GM12878 (cell line): ENCODE results near the gene CEACAM1. TPM values are rescaled to one million over a fixed set of nuclear protein-coding genes. Genes with fewer than 3 reads are reported as not detected.

Source experiments
- ATAC-seq: fragments of 200-7000 bp; cut with Tn5 transposase; 3 replicates; pipeline ENCODE4 v1.9.1; 2020; ENCODE audit warnings: mild to moderate bottlenecking, moderate library complexity
- BruUV-seq: library from RNA; stranded (reverse); fragments of 400-500 nt; replicated peaks from 2 replicates; lab custom pipeline; 2021; lab: Mats Ljungman, UMichigan
- CTCF ChIA-PET: fragments of 300-600 bp; sonication (Branson Sonifier 250); formaldehyde crosslinking; extraction: SDS; loops from one replicate; lab custom pipeline; 2021; ENCODE audit warnings: inconsistent platforms; lab: Yijun Ruan, JAX
- POLR2A ChIA-PET: fragments of 350-600 bp; formaldehyde crosslinking; extraction: SDS; loops from one replicate; lab custom pipeline; 2021; ENCODE audit warnings: inconsistent platforms; lab: Charles Lee
- RAD21 ChIA-PET: fragments of 300-600 bp; sonication (Branson Sonifier 250); formaldehyde crosslinking; loops from one replicate; lab custom pipeline; 2023; ENCODE audit warnings: antibody characterized with exemption; ENCODE audit not compliant: unreplicated experiment; lab: Charles Lee
- SMC1A ChIA-PET: fragments of 300-600 bp; sonication (Branson Sonifier 250); formaldehyde crosslinking; loops from one replicate; lab custom pipeline; 2023; ENCODE audit not compliant: unreplicated experiment, uncharacterized antibody; lab: Charles Lee
- DNase-seq: peaks from one replicate; pipeline ENCODE4 v3.0.0-alpha.2; 2011; ENCODE audit warnings: low read depth, low spot score
- FAIRE-seq: peaks from 3 replicates; lab custom pipeline; 2011; peaks lifted over from hg19 to GRCh38; lab: Jason Lieb, UNC
- H2AFZ ChIP-seq: 2 replicates; pipeline ENCODE4 v1.6.0; 2011; ENCODE audit warnings: low read depth, low read length, control low read depth; ENCODE audit not compliant: control insufficient read depth
- H3K27ac ChIP-seq: 2 replicates; pipeline ENCODE4 v1.5.1; 2011; ENCODE audit warnings: control low read depth; ENCODE audit not compliant: control insufficient read depth, insufficient read depth
- H3K27me3 ChIP-seq, 2 experiments: replicated peaks in 1 of 2; 2 replicates each; pipeline versions ENCODE4 v1.6.0 to v1.6.1; 2011; ENCODE audit warnings: low read length in 1 of 2; ENCODE audit not compliant: control insufficient read depth in 2 of 2, insufficient read depth in 2 of 2
- H3K36me3 ChIP-seq, 2 experiments: 2 replicates each; pipeline ENCODE4 v1.5.1; 2011; ENCODE audit warnings: low read length in 1 of 2; ENCODE audit not compliant: control insufficient read depth in 2 of 2, insufficient read depth in 2 of 2
- H3K4me1 ChIP-seq: 2 replicates; pipeline ENCODE4 v1.6.1; 2011; ENCODE audit warnings: mild to moderate bottlenecking, low read length, moderate library complexity, mixed read lengths; ENCODE audit not compliant: control insufficient read depth, insufficient read depth
- H3K4me2 ChIP-seq: 2 replicates; pipeline ENCODE4 v1.6.0; 2011; ENCODE audit warnings: control low read depth; ENCODE audit not compliant: control insufficient read depth, insufficient read depth
- H3K4me3 ChIP-seq: fragments of 200-600 bp; sonication (generic); 2 replicates; pipeline ENCODE4 v1.5.1; 2016
- H3K79me2 ChIP-seq: 2 replicates; pipeline ENCODE4 v1.6.0; 2011; ENCODE audit warnings: low read length; ENCODE audit not compliant: control insufficient read depth, insufficient read depth
- H3K9ac ChIP-seq: 2 replicates; pipeline ENCODE4 v1.8.0; 2011; ENCODE audit warnings: low read length, control low read depth, mixed read lengths; ENCODE audit not compliant: control insufficient read depth, insufficient read depth
- H3K9me3 ChIP-seq: replicated peaks from 3 replicates; pipeline ENCODE4 v1.5.1; 2011; ENCODE audit warnings: mild to moderate bottlenecking, low read length; ENCODE audit not compliant: control insufficient read depth, insufficient read depth
- H4K20me1 ChIP-seq: 2 replicates; pipeline ENCODE4 v1.6.0; 2011; ENCODE audit not compliant: control insufficient read depth, insufficient read depth
- ESRRA ChIP-seq: IDR thresholded peaks from 2 replicates; pipeline ENCODE4 v1.6.1; 2012; ENCODE audit warnings: mild to moderate bottlenecking, low read length, improper control_type of control experiment
- HDGF ChIP-seq: fragments of 450-650 bp; IDR thresholded peaks from 2 replicates; pipeline ENCODE4 v1.6.1; 2016; ENCODE audit warnings: antibody characterized with exemption
- KAT2A ChIP-seq: conservative IDR thresholded peaks from 2 replicates; pipeline ENCODE4 v1.6.1; 2011; ENCODE audit warnings: low read depth, low read length; ENCODE audit not compliant: control insufficient read depth
- MTA2 ChIP-seq: fragments of 450-650 bp; IDR thresholded peaks from 2 replicates; pipeline ENCODE4 v1.6.1; 2016; ENCODE audit warnings: low read depth, mild to moderate bottlenecking, moderate library complexity
- PAX8 ChIP-seq: fragments of 450-650 bp; IDR thresholded peaks from 2 replicates; pipeline ENCODE4 v1.6.1; 2017; ENCODE audit warnings: mild to moderate bottlenecking, moderate library complexity
- PRDM15 ChIP-seq: fragments of 450-650 bp; formaldehyde crosslinking; IDR thresholded peaks from 2 replicates; pipeline ENCODE4 v1.4.0; 2020; ENCODE audit warnings: mild to moderate bottlenecking, moderate library complexity
- RAD51 ChIP-seq: fragments of 450-650 bp; IDR thresholded peaks from 2 replicates; pipeline ENCODE4 v1.6.1; 2016; ENCODE audit warnings: moderate library complexity, mild to moderate bottlenecking, inconsistent platforms
- RCOR1 ChIP-seq: conservative IDR thresholded peaks from 2 replicates; pipeline ENCODE4 v1.6.1; 2012; ENCODE audit warnings: low read depth, low read length, improper control_type of control experiment
- RELA ChIP-seq: fragments of 450-650 bp; IDR thresholded peaks from 2 replicates; pipeline ENCODE4 v1.8.0; 2014; ENCODE audit warnings: borderline replicate concordance; ENCODE audit not compliant: partially characterized antibody
- SKIL ChIP-seq: fragments of 450-650 bp; IDR thresholded peaks from 2 replicates; pipeline ENCODE4 v1.6.1; 2017; ENCODE audit warnings: mild to moderate bottlenecking, low read depth, inconsistent platforms; ENCODE audit not compliant: poor library complexity, severe bottlenecking
- TCF7 ChIP-seq: IDR thresholded peaks from 2 replicates; pipeline ENCODE4 v1.6.1; 2014; ENCODE audit warnings: antibody characterized with exemption, borderline replicate concordance
- ZNF274 ChIP-seq: IDR thresholded peaks from one replicate; pipeline ENCODE4 v1.8.0; 2011; ENCODE audit not compliant: insufficient read length, insufficient read depth
- WGBS: methylation state at CpG from one replicate; pipeline ENCODE4 v1.1.6; 2016; ENCODE audit warnings: low lambda C conversion rate; ENCODE audit not compliant: insufficient replicate concordance, insufficient coverage; ENCODE audit errors: missing lambda C conversion rate; 5-methylcytosine and 5-hydroxymethylcytosine counted together
- in situ Hi-C: fragments of 300-500 bp; cut with MboI; formaldehyde crosslinking; loops from 9 replicates; pipeline ENCODE4 v1.14.3; 2018; ENCODE audit warnings: mixed read lengths
- intact Hi-C: fragments of 100-400 bp; cut with micrococcal nuclease; formaldehyde crosslinking; loops from one replicate; pipeline ENCODE4 v1.14.2; 2022; ENCODE audit not compliant: unreplicated experiment
- polyA plus RNA-seq, 11 experiments: library from polyadenylated mRNA; depleted of rRNA in 4 of 11; unstranded in 6 of 11; stranded (reverse) in 5 of 11; fragments of >200 nt; fragmentation: Nextera tagmentation in 4 of 11; fragmentation: Illumina TruSeq in 1 of 11; extraction: Ambion mirVana in 4 of 11; extraction: Trizol in 1 of 11; gene quantifications; 1 replicate in 1 of 11; 2 replicates in 10 of 11; pipeline versions ENCODE4 v1.2.1 to v1.2.3, GENCODE V29; 2011 to 2016; ENCODE audit warnings: inconsistent platforms in 2 of 11, missing spikeins in 2 of 11, low read depth in 1 of 11
- total RNA-seq, 4 experiments: library from RNA; depleted of rRNA in 3 of 4; stranded (reverse); fragments of >200 nt in 3 of 4; fragmentation: Illumina TruSeq in 1 of 4; extraction: Trizol in 1 of 4; gene quantifications; 2 replicates each; pipeline versions ENCODE4 v1.2.1 to v1.2.3, GENCODE V29; 2013 to 2021

The CEACAM1 gene
- total and polyA plus RNA-seq, 10 of the 15 experiments (the other 5 are each of a cell fraction or from before 2014, with no cell fraction given) = 3.9 to 24.0 (median 6.5) TPM

- BruUV-seq = no TSS peak
- WGBS = 64% methylated on average over 2 of the region's 2 CpGs
These were observed 33.2 kb upstream of the CEACAM1 start for GRCh38 chr19:42561512-42561911.

More at GRCh38 chr19:42561512-42561911, 33.2 kb upstream of the CEACAM1 start:
- no peaks in the 10 kb centered on the region for H3K9me3 ChIP-seq
- in situ Hi-C loops = no loop called here
- H3K27ac ChIP-seq = no peak overlapping the region
- H3K36me3 ChIP-seq = no peaks in the 10 kb centered on the region
- POLR2A ChIA-PET = no interaction called here
- no peak for FAIRE-seq
- TF ChIP-seq PAX8 = no peak
- no peak for TF ChIP-seq RCOR1
- TF ChIP-seq HDGF = no peak
- TF ChIP-seq PRDM15 = no peak
- no peak for TF ChIP-seq RAD51
- TF ChIP-seq TCF7 = no peak
- TF ChIP-seq RELA = no peak
- TF ChIP-seq ZNF274 = no peak
- TF ChIP-seq ESRRA = no peak
- TF ChIP-seq SKIL = no peak
- no peak for TF ChIP-seq KAT2A
- TF ChIP-seq MTA2 = no peak
- H4K20me1 ChIP-seq = no peaks in the 10 kb centered on the region
- CTCF ChIA-PET = interaction anchor here (1.0 to 5.6 kb wide), 8 partner anchors 31 to 123 kb away, joined by 3 to 31 read pairs (median 4); no protein-coding TSS in a partner anchor
- no peak overlapping the region for H2AFZ ChIP-seq
- no peaks in the 10 kb centered on the region for H3K27me3 ChIP-seq
- ATAC-seq = no peak
- no peak overlapping the region for H3K9ac ChIP-seq
- H3K4me1 ChIP-seq = no peaks in the 10 kb centered on the region
- no peak overlapping the region for H3K4me2 ChIP-seq
- H3K4me3 ChIP-seq = no peak overlapping the region
- RAD21 ChIA-PET = interaction anchor here (2.5 kb wide), 1 partner anchor 111 kb away, joined by 10 read pairs; no protein-coding TSS in a partner anchor
- no peaks in the 10 kb centered on the region for H3K79me2 ChIP-seq
- intact Hi-C loops = no loop called here
- SMC1A ChIA-PET = interaction anchor here (2.5 kb wide), 1 partner anchor 95 kb away, joined by 6 read pairs; no protein-coding TSS in a partner anchor
- no peak for DNase-seq
